ENCODE measurements around the gene ADGRG4.

Gene ADGRG4

DNA sequence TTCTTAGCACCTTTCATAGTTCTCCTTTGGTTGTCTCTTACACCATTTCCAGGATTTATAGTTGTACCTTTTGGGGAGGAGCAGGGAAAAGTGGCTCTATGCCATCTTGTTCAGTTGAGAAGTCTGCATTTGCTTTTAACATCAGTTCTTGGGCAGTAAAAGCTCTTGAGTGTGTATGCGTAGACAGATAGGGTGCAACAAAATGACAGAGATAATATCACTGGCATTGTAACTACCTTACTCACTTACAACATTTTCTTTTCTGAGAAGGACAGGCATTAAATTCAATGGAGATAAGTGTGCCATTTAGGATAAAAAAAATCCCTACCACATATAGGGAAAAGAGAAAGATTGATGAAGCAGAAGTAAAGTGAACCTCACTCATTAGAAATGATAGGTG is 38.9 kb downstream of the ADGRG4 start:
- no peak overlapping the region for H3K4me3 ChIP-seq (replicated peaks; ENCODE audit: low read depth, low read length)
- TF ChIP-seq, protein P1, sequence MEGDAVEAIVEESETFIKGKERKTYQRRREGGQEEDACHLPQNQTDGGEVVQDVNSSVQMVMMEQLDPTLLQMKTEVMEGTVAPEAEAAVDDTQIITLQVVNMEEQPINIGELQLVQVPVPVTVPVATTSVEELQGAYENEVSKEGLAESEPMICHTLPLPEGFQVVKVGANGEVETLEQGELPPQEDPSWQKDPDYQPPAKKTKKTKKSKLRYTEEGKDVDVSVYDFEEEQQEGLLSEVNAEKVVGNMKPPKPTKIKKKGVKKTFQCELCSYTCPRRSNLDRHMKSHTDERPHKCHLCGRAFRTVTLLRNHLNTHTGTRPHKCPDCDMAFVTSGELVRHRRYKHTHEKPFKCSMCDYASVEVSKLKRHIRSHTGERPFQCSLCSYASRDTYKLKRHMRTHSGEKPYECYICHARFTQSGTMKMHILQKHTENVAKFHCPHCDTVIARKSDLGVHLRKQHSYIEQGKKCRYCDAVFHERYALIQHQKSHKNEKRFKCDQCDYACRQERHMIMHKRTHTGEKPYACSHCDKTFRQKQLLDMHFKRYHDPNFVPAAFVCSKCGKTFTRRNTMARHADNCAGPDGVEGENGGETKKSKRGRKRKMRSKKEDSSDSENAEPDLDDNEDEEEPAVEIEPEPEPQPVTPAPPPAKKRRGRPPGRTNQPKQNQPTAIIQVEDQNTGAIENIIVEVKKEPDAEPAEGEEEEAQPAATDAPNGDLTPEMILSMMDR (IDR thresholded peaks at IDR 0.05; ENCODE audit: low read depth, low read length, missing control alignments), result no peak
- DNase-seq (ENCODE audit: extremely low read depth, low read depth), result no peak

DNA sequence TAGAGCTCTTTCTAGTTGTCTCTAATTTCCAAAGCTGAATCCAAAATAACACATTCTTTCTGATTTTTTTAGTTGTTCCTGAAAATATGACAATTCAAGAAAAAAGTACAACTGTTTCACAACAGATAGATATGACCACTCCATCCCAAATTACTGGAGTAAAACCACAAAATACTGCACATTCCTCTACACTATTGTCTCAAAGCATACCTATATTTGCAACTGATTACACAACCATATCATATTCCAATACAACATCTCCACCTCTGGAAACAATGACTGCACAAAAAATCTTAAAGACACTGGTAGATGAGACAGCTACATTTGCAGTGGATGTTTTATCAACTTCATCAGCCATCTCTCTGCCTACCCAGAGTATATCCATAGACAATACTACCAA is 43.6 kb downstream of the ADGRG4 start:
- DNase-seq (ENCODE audit: extremely low read depth, low read depth), result no peak
- H3K4me3 ChIP-seq (replicated peaks; ENCODE audit: low read depth, low read length), result no peak overlapping the region
- TF ChIP-seq, protein P1 (IDR thresholded peaks at IDR 0.05; ENCODE audit: low read depth, low read length, missing control alignments), result no peak

DNA sequence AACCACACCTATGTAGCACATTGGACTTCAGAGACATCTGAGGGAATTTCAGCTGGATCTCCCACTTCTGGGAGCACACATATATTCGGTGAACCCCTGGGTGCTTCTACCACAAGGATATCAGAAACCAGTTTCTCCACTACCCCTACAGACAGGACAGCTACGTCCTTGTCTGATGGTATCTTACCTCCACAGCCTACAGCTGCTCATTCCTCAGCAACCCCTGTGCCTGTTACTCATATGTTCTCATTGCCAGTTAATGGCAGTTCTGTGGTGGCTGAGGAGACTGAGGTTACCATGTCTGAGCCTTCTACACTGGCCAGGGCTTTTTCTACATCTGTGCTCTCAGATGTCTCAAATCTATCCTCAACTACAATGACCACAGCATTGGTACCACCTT is 45.7 kb downstream of the ADGRG4 start:
- TF ChIP-seq, protein P1 (IDR thresholded peaks at IDR 0.05; ENCODE audit: low read depth, low read length, missing control alignments), result no peak
- DNase-seq (ENCODE audit: extremely low read depth, low read depth), result no peak
- no peak overlapping the region for H3K4me3 ChIP-seq (replicated peaks; ENCODE audit: low read depth, low read length)

DNA sequence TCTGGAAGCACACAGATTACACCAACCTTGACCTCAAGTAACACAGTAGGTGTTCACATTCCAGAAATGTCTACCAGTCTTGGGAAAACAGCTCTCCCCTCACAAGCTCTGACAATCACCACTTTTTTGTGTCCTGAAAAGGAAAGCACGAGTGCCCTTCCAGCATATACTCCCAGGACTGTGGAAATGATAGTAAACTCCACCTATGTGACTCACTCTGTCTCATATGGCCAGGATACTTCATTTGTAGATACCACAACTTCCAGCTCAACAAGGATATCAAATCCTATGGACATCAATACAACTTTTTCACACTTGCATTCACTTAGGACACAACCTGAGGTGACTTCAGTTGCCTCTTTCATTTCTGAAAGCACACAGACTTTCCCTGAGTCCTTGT is 46.9 kb downstream of the ADGRG4 start:
- TF ChIP-seq, protein P1 (IDR thresholded peaks at IDR 0.05; ENCODE audit: low read depth, low read length, missing control alignments), result no peak
- DNase-seq (ENCODE audit: extremely low read depth, low read depth), result no peak
- no peak overlapping the region for H3K4me3 ChIP-seq (replicated peaks; ENCODE audit: low read depth, low read length)

DNA sequence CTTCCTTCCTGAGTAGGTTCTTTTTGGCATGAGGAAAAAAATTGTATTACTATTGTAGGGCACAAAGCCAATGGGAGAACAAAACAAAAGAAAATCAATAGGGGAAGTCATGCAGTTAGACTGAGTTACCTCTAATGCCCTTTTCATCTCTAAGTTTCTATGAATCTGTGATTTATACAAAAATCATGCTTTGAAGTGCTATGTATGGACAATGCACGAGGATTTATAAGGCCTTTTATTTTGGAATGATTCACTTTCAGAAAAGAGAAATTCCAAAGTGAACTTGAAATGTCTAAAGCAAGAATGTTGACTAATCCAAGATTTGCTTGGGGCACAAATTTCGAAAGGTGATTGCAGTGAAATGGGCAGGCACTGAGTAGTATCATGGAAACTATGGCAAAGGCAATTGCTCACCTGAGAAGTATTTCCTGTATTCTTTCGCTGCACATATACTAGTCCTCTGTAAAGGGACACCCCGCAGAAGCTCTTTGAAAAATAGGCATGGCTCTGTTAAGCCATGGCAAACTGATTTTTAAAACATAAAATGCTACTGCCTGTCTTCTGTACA is 52.8 kb downstream of the ADGRG4 start:
- TF ChIP-seq, protein P1 (IDR thresholded peaks at IDR 0.05; ENCODE audit: low read depth, low read length, missing control alignments), result no peak
- DNase-seq (ENCODE audit: extremely low read depth, low read depth), result no peak
- H3K4me3 ChIP-seq (replicated peaks; ENCODE audit: low read depth, low read length), result no peak overlapping the region

DNA sequence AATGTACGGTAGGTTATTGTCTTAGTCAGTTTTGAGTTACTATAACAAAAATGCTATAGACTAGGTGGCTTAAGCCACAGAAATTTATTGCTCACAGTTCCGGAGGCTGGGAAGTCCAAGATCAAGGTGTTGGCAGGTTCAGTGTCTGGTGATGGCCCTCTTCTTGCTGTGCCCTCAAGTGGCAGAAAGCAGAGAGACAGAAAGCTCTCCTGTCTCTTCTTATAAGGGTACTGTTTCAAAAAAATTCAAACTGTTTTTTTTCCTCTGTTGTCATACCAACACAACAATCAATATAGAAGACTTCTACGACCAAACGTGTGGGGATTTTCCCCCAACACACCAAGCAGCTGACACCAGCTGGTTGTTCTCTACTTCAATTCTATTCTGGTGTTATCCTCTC is 53.4 kb downstream of the ADGRG4 start:
- TF ChIP-seq, protein P1 (IDR thresholded peaks at IDR 0.05; ENCODE audit: low read depth, low read length, missing control alignments), result no peak
- DNase-seq (ENCODE audit: extremely low read depth, low read depth), result no peak
- no peak overlapping the region for H3K4me3 ChIP-seq (replicated peaks; ENCODE audit: low read depth, low read length)

DNA sequence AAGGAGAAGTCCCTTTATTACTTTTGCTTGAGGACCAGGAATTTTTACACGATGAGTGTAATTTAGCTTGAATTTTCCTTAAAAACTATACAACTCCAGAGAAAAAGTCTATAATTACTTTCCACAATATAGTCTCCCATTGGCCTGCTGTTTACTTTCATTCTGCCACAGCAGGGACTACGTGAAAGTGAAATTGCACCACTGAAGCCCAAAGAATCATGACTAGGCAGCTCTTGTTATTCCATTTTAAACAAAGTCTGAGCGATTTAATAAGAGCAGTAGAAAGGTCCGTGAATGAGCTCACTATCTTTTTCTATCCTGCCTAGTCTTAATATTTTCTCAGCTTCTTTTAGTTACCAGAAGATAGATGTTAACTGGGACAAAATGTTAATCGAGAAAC is 68.6 kb downstream of the ADGRG4 start:
- no peak for DNase-seq (ENCODE audit: extremely low read depth, low read depth)
- TF ChIP-seq, protein P1 (IDR thresholded peaks at IDR 0.05; ENCODE audit: low read depth, low read length, missing control alignments), result no peak
- no peak overlapping the region for H3K4me3 ChIP-seq (replicated peaks; ENCODE audit: low read depth, low read length)
